UCSD-AML1 (cell line): ENCODE results near the gene SLC44A1.

Experiments used
- DNase-seq: peaks from one replicate; lab custom pipeline; 2025; ENCODE audit not compliant: unreplicated experiment; lab: John Stamatoyannopoulos, UW

The SLC44A1 gene

DNA sequence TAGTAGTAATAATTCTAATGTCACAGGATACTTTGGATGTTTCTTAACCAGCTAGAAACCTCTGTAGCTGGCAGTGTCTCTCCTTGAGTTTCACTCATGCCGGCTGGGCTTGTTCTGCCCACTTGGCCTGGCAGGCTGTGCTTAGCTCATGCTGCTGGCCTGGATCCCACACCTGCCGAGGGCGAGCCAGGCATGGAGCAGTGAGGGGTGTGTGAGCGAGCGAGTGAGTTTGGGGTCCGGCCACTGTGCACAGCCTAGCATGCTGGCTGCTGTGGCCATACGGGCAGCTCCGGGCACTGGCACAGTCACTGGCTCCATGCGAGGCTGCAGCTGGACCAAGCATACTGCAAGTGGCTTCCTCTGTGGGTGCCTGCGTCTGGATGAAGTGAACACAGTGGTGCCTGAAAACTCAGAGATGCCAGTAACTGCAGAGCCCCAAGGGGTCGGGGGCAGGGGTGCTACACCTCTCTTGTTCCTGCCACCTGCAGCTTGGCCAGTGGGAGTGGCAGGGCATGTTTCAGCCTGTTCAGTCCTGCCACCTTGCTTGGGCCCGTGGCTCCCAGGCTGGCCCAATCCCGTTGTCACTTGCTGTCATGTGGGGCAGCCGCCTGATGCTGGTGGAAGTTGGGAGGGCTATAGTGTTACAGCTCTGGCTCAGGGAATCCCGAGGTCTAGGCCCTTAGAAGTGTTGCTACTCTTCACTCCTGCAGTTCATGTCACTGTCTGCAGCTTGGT is 213.3 kb downstream of the SLC44A1 start:
- no peak for DNase-seq

DNA sequence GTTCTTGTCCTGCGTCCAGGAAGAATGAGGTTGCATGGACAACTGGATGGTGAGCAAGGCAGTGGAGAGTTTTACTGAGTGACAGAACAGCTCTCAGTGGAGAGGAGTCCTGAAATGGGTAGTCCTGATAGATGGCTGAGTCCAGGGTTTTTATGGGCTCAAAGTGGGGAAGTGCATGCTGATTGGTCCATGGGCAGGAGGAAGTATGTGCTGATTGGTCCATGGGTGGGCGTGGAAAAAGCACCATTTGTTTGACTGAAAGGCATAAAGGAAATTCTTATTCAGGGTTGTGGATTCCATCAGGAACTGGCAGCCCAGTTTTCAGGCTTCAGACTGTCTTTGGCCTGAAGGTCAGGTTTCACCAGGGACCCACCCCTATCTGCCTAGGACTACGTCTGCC is 214.0 kb downstream of the SLC44A1 start:
- DNase-seq: no peak

DNA sequence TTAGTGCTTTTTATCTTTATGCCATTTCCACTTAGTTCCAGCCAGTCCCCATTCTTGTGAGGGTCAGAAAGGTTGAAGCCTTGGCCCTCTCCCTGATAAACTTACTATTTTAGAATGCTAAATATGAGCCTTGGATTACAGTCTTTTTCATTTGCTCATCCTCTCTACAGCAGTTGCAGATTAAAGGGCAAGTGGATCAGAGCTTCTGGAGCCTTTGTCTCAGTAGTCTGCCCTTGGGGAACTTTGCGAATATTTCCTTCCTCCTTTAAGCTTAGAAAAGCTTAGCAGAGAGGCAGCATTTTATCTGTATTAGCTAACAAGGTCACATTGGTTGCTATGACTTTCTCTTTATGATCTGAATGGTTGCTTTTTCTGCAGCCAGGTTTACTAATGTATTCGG is 214.9 kb downstream of the SLC44A1 start:
- no peak for DNase-seq

DNA sequence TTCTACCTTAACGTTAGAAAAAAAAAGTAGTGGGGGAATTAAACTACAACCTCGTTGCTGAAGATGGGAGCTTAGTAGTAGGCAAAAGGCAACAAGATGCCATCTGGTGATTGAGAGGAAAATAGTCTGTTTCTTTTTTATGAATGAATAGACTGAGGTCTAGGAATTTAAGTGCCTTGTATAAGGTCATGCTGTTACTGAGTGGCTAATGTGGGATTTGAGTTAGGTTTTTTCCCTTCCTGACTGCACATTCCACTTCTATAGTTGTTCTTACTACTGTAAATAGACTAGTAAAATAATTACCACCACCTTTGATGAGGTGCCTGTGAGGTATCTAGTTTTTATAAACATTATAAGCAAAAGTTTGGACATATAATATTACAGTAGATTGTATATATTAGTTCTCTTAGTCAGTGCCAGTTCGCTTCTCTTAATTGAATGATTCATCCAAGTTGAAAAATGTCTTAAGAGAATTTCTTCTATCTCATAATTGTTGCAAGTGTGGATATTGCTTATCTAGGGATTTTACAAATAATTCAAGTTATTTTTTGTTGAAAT is 222.5 kb downstream of the SLC44A1 start:
- no peak for DNase-seq

DNA sequence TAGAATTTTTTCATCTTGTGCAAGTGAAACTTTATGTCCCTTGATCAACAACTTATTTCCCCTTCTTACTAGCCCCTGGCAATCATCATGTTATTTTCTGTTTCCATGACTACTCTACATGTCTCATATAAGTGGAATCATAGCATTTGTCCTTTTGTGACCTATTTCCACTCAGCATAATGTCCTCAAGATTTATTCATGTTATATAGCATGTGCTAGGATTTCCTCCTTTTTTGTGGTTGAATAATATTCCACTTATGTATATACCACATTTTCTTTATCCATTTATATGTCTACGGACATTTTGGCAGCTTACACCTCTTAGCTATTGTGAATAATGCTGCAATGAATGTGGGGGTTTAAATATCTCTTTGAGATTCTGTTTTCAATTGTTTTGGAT is 224.4 kb downstream of the SLC44A1 start:
- no peak for DNase-seq

DNA sequence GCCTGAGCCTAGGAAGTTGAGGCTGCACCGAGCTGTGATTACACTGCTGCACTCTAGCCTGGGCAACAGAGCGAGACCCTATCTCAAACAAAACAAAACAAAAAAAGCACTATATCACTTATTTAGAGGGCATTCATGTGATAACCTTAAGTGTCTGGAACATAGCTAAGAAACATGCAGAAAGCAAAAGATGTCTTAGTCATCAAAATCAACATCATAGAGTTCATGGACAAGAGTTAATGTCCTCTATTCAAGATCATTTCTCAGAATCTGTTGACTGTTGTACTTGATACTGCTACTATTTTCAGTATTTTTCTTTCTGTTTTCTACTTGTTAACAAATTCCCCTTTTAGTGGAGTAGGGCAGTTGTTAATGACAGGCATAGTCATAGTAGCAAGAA is 228.8 kb downstream of the SLC44A1 start:
- no peak for DNase-seq

DNA sequence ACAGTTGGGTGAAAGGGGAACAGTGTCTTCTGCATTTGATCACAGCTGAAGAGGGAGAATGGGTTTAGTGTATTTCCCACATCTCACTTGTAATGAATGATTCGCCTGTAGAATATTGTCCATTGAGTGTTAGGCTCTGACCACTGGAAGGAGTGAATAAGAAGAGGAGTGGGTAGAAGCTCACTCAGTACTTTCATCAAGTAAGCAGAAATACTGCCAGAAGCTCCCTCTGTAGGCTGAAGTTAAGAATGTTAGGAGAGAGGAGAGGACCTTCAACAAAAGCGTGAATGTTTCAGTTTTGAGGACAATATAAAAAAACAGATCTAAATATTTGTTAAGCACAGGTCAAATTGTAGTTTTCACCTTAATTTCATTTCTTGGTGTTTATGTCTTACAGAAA is 230.9 kb downstream of the SLC44A1 start:
- no peak for DNase-seq

DNA sequence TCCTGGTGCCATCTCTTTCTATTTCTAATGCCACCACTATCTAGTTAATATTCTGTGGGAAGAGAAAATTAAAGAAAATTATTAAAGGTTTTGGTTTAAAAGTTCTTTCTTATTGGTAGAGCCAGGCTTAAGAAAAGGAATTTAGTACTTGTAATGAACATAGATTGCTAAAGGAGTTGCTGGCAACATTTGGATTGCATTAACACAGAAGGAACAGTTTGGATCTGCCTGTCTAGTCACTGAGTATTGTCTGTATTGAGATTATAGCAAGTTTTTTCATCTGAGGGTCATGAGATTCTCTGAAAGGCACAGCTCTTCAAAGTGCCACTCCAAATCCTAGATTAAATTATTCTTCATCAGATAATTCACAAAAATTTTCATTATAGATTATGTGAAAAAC is 235.4 kb downstream of the SLC44A1 start:
- DNase-seq: no peak

DNA sequence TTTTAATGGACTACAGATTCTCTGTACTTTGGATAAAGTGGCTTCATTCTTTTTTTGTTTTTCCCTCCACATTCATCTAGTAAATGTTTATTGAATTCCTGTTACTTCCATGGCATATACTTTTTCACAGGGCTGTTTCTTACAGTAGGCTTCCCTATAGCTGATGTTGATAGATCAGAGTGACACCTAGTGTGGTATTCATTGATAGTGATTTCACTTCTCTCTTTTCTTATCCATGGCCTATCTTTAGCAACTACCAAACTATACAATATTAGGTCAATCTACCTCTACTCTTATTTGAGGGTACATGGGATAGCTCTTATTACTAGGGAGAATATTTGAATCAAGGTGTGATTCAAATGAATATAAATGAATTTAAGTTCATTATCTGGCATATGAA is 239.2 kb downstream of the SLC44A1 start:
- no peak for DNase-seq

DNA sequence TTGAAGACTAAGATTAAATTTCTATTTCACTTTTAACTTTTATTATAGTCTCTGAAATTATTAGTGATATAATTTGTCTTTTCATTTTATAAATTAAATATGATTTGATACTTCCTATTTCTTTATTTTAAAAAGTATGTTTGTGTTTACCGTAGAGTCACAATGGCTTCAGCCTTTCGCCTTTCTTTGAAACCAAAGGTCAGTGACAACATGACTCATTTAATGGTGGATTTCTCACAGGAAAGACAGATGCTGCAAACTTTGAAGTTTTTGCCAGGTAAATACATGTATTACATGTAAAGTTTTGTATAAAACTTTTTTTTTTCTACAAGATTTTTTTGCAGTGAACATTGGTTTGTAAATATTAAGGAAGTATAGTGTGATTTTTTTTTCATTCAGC is 239.8 kb downstream of the SLC44A1 start:
- DNase-seq: no peak

DNA sequence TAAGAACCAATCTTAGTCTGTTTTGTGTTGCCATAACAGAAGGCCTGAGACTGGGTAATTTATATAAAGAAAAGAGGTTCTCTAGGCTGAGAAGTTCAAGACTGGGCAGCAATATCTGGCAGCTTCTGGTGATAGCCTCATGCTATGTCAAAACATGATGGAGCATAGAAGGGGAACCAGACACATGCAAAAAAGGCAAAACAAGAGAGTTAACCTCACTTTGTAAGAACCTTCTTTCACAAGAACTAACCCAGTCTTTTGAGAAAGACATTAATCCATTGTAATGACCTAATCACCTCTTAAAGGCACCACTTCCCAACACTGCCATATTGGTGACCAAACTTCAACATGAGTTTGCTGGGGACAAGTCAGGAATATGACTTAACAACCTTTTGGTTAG is 240.7 kb downstream of the SLC44A1 start:
- no peak for DNase-seq
